PC-3 (cell line): ENCODE data around the gene CBARP.

Experiments
- EZH2 ChIP-seq: fragments of 300-600 bp; sonication (generic); IDR thresholded peaks from one replicate; pipeline ENCODE4 v1.6.1; 2017; ENCODE audit warnings: antibody characterized with exemption, mild to moderate bottlenecking, low read length; ENCODE audit not compliant: unreplicated experiment
- TF ChIP-seq, protein P1 (sequence below): fragments of 300-600 bp; sonication (generic); conservative IDR thresholded peaks from 2 replicates; pipeline ENCODE4 v1.5.1; 2017; ENCODE audit warnings: antibody characterized with exemption, low read depth, mild to moderate bottlenecking, low read length

DNA sequence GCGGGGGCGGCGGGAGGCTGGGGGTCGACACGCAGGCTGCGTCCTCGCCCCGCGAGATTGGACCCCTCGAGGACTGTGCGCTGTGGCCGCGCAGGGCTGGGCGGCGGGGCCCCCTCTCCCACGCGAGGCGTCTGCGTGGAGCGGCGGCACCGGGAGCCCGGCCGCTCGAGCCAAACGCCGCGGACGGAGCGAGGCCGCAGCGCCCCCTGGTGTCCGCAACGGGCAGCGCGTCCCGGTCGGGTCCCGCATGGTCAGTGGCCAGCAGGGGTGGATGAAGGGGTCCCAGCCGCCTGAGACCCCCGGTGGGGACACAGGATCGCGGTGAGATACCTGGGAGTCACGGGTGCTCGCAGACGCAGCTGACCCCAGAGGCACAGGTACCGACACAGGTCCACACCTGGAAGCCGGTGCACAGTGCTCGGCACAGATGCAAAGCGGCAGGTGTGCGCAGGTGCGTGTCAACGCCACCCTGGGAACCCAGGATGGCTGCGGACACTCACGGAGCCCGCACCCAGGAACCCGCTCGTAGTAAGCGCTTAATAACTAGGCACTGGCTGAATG, 29.2 kb upstream of the CBARP start:
- TF ChIP-seq, protein P1, sequence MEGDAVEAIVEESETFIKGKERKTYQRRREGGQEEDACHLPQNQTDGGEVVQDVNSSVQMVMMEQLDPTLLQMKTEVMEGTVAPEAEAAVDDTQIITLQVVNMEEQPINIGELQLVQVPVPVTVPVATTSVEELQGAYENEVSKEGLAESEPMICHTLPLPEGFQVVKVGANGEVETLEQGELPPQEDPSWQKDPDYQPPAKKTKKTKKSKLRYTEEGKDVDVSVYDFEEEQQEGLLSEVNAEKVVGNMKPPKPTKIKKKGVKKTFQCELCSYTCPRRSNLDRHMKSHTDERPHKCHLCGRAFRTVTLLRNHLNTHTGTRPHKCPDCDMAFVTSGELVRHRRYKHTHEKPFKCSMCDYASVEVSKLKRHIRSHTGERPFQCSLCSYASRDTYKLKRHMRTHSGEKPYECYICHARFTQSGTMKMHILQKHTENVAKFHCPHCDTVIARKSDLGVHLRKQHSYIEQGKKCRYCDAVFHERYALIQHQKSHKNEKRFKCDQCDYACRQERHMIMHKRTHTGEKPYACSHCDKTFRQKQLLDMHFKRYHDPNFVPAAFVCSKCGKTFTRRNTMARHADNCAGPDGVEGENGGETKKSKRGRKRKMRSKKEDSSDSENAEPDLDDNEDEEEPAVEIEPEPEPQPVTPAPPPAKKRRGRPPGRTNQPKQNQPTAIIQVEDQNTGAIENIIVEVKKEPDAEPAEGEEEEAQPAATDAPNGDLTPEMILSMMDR = peak; percentile 84
- TF ChIP-seq EZH2 = no peak
